Ishikawa (cell line): ENCODE data around the gene UTS2R.

Experiments
- CEBPB ChIP-seq: IDR thresholded peaks from 2 replicates; pipeline ENCODE4 v1.6.1; 2012
- CREB1 ChIP-seq: IDR thresholded peaks from 2 replicates; pipeline ENCODE4 v1.6.1; 2012; ENCODE audit warnings: low read depth
- EGR1 ChIP-seq: IDR thresholded peaks from 2 replicates; pipeline ENCODE4 v1.6.1; 2012
- EP300 ChIP-seq: IDR thresholded peaks from 2 replicates; pipeline ENCODE4 v1.6.1; 2012; ENCODE audit warnings: borderline replicate concordance
- FOXM1 ChIP-seq: IDR thresholded peaks from 2 replicates; pipeline ENCODE4 v1.6.1; 2012; ENCODE audit warnings: low read depth, borderline replicate concordance
- NFIC ChIP-seq: IDR thresholded peaks from 2 replicates; pipeline ENCODE4 v1.6.1; 2012
- RAD21 ChIP-seq: IDR thresholded peaks from 2 replicates; pipeline ENCODE4 v1.6.1; 2012; ENCODE audit warnings: low read depth
- TAF1 ChIP-seq: IDR thresholded peaks from 2 replicates; pipeline ENCODE4 v1.6.1; 2012; ENCODE audit warnings: low read depth, mild to moderate bottlenecking
- TCF12 ChIP-seq: IDR thresholded peaks from 2 replicates; pipeline ENCODE4 v1.6.1; 2012; ENCODE audit warnings: low read depth
- TEAD4 ChIP-seq: IDR thresholded peaks from 2 replicates; pipeline ENCODE4 v1.6.1; 2012
- YY1 ChIP-seq: IDR thresholded peaks from 2 replicates; pipeline ENCODE4 v1.6.1; 2012; ENCODE audit warnings: low read depth
- ZBTB7A ChIP-seq: IDR thresholded peaks from 2 replicates; pipeline ENCODE4 v1.6.1; 2012; ENCODE audit warnings: low read depth
- TF ChIP-seq, protein P1 (sequence below): IDR thresholded peaks from 2 replicates; pipeline ENCODE4 v1.6.1; 2012; ENCODE audit warnings: low read depth, mild to moderate bottlenecking
- TF ChIP-seq, protein P2 (sequence below): IDR thresholded peaks from 2 replicates; pipeline ENCODE4 v1.6.1; 2012
- TF ChIP-seq, protein P3 (sequence below): IDR thresholded peaks from 2 replicates; pipeline ENCODE4 v1.6.1; 2012

The UTS2R gene

DNA sequence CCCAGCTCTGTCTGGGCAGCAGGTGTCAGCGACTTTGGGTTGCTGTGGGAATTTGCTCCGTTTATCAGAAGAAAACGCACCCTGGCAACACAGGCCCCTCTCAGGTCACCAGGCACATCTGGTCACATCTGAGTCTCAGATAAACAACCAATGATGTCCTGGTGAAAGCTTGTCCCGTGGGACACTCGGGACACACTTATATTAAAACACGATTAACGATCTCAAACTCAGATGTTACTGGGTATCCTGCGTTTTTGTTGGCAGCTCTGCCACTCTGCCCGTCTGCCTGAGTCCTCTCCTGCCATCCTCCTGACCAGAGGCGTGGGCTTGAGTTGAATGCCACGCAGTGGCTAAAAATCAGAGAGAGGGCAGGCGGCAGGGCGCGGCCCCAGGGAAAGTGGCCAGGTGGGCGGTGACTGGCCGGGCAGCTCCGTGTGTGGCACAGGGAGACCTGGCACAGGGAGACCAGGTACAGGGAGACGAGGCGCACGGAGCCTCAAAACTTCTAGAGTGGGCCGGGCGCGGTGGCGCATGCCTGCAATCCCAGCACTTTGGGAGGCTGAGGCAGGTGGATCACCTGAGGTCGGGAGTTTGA lies 40.1 kb upstream of the UTS2R start:
- no peak for TF ChIP-seq NFIC
- TF ChIP-seq TEAD4 = no peak
- no peak for TF ChIP-seq ZBTB7A
- TF ChIP-seq EGR1 = no peak
- no peak for TF ChIP-seq CEBPB
- TF ChIP-seq, protein P1, sequence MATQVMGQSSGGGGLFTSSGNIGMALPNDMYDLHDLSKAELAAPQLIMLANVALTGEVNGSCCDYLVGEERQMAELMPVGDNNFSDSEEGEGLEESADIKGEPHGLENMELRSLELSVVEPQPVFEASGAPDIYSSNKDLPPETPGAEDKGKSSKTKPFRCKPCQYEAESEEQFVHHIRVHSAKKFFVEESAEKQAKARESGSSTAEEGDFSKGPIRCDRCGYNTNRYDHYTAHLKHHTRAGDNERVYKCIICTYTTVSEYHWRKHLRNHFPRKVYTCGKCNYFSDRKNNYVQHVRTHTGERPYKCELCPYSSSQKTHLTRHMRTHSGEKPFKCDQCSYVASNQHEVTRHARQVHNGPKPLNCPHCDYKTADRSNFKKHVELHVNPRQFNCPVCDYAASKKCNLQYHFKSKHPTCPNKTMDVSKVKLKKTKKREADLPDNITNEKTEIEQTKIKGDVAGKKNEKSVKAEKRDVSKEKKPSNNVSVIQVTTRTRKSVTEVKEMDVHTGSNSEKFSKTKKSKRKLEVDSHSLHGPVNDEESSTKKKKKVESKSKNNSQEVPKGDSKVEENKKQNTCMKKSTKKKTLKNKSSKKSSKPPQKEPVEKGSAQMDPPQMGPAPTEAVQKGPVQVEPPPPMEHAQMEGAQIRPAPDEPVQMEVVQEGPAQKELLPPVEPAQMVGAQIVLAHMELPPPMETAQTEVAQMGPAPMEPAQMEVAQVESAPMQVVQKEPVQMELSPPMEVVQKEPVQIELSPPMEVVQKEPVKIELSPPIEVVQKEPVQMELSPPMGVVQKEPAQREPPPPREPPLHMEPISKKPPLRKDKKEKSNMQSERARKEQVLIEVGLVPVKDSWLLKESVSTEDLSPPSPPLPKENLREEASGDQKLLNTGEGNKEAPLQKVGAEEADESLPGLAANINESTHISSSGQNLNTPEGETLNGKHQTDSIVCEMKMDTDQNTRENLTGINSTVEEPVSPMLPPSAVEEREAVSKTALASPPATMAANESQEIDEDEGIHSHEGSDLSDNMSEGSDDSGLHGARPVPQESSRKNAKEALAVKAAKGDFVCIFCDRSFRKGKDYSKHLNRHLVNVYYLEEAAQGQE = no peak
- TF ChIP-seq YY1 = no peak
- TF ChIP-seq, protein P2, sequence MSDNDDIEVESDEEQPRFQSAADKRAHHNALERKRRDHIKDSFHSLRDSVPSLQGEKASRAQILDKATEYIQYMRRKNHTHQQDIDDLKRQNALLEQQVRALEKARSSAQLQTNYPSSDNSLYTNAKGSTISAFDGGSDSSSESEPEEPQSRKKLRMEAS = no peak
- TF ChIP-seq, protein P3, sequence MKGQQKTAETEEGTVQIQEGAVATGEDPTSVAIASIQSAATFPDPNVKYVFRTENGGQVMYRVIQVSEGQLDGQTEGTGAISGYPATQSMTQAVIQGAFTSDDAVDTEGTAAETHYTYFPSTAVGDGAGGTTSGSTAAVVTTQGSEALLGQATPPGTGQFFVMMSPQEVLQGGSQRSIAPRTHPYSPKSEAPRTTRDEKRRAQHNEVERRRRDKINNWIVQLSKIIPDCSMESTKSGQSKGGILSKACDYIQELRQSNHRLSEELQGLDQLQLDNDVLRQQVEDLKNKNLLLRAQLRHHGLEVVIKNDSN = no peak
- no peak for TF ChIP-seq FOXM1
- TF ChIP-seq CREB1 = no peak
- TF ChIP-seq EP300 = no peak
- TF ChIP-seq TCF12 = no peak

DNA sequence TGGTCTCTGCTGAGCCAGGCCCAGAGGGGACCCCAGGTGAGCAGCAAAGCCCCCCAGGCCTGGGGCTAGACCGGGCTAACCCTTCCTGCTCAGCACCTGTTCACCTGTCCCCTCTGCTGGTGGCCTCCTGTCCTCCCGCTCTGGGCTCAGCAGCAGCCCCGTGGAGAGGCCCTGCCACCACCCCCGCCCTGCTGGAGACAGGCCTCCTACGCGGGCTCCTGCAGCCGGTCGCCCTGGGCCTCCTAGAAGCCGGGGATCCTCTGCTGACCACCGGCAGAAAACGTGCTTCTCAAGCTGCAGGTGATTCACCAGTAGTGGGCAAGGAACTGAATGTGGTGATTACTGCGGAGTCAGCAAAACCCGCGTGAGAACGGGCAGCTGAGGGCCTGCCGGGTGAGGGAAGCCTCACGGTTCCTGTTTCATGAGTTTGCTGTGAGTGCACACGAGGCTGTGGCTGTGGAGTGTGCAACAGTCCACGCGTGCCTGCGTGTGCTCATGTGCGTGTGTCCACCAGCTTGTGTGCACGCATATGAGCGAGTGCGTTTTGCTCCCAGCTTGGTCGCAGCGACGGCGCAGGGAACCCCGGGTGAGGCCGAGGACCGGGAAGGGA lies 38.8 kb upstream of the UTS2R start:
- TF ChIP-seq FOXM1 (no peak), CEBPB (no peak), ZBTB7A (no peak)

DNA sequence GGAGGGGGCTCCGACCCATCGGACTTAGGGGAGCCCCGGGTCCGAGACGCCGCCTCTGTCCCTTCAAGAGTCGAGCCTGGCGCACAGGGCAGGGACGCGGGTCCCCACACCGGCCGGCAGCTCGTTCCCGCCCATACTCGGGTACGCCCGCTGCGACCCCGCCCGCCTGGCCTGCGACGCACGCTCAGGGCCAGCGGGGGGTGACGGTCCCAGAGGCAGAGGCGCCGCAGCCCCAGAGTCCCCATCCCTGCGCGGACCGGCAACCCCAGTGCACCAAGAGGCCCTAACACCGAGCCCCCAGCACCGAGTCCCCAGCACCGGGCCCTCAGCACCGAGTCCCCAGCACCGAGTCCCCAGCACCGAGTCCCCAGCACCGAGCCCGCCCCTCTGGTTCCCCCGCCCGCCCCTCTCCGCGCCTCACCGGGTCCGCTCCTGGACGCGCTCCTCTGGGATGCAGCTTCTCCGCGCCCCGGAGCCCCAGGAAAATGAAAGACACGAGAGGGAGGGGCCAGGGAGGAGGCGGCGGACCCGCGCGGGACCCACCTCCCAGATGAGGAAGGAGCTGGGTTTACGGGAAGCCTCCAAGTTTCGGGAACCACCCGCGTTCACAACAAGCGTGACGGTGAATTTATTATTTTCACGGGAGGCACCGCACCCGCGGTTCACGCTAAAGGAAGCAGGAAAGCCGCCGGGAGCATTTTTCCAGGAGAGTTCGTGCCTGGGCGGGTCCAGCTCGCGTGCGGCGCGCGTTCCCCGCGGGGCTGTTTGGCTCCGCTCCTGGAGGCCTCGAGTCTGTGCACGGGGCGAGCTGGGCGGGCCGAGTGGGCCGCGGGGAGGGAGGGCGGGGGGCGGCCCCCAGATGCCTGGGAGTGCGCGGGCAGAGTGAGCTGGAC lies 38.0 kb upstream of the UTS2R start, which contains the start of gene SECTM1:
TSS of gene SECTM1 (minus strand) at position 488 of the 893 bp plus-strand sequence. CDS start 6,526 bp downstream, outside the sequence.
- TF ChIP-seq ZBTB7A (0 out of 2 replicates have a peak, but pooled peaks have one; percentile 52), RAD21 (no peak), YY1 (no peak), FOXM1 (no peak), CEBPB (no peak), TAF1 (no peak), EGR1 (no peak), NFIC (peak; percentile 88), CREB1 (no peak), EP300 (no peak), TCF12 (peak; percentile 77), TEAD4 (0 out of 2 replicates have a peak, but pooled peaks have one; percentile 21)
- TF ChIP-seq, protein P2 = peak; percentile 31; the same call in 1 of the 2 replicates
- TF ChIP-seq, protein P3 = no peak
- TF ChIP-seq, protein P1 = no peak

DNA sequence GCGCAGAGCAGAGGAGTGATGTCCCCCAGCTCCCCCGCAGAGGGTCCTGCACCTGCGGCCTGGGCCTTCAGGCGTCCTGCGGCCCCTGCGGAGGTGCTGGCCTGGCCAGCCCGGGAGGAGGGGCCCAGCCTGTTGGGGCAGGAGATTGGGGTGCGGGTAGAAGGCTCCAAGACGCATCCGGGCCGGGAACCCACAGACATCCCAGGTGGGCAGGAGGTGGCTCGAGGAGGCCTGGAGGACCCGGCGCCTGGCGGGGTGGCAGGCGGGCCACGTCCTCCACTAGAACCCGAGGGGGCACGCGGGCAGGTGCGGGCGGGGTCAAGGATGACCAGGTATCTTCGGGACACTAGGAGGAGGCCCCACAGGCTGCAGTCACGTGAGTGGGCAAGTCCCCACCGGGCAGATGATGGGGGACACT lies 37.4 kb upstream of the UTS2R start:
- TF ChIP-seq ZBTB7A = no peak
- TF ChIP-seq FOXM1 = no peak
- TF ChIP-seq TCF12 = no peak
- TF ChIP-seq NFIC = no peak
- TF ChIP-seq, protein P1 = no peak
- TF ChIP-seq CREB1 = no peak
- no peak for TF ChIP-seq TAF1
- TF ChIP-seq RAD21 = no peak
- TF ChIP-seq, protein P2 = no peak
- no peak for TF ChIP-seq YY1
- TF ChIP-seq TEAD4 = no peak
- TF ChIP-seq, protein P3 = no peak
- TF ChIP-seq EGR1 = no peak
- TF ChIP-seq EP300 = no peak
- no peak for TF ChIP-seq CEBPB
